ENCODE results near the gene CACNB4.
"Not testable (repeated sequence)": the region's sequence is repeated elsewhere in the genome, so short reads cannot be mapped to it uniquely, and the experiment has no call there.

The CACNB4 gene

DNA sequence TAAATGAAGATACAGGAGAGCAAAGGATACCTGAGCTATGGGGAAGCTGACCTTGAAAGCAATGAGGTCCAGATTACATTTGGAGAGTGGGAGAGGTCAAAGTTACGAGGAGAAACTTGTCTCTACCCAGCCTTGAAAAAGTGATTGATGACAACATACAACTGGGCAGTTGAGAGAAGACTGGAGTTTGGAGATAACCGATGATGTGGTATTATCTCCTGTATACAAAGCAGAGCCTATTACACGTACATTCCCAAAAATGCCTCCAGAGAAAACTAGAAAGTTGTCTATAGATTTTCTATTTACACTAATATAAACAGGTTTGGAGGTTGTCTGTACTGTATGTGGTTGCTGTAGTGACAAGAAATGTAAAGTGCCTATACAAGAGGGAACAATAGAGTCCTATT is 299.0 kb downstream of the CACNB4 start:
- no peaks in the 10 kb centered on the region for H3K9me3 ChIP-seq
- no peak overlapping the region for H3K27ac ChIP-seq
- H3K4me1 ChIP-seq (ENCODE audit: control insufficient read depth in 1 of 2, insufficient read depth in 1 of 2, low read depth in 1 of 2, low read length in 1 of 2): no peaks in the 10 kb centered on the region
- H3K36me3 ChIP-seq: peaks cover 17% of the 10 kb centered on the region
- H3K4me3 ChIP-seq (ENCODE audit: low read depth in 1 of 2, low read length in 1 of 2): no peak overlapping the region
- no peaks in the 10 kb centered on the region for H3K27me3 ChIP-seq
- TF ChIP-seq, protein P1, sequence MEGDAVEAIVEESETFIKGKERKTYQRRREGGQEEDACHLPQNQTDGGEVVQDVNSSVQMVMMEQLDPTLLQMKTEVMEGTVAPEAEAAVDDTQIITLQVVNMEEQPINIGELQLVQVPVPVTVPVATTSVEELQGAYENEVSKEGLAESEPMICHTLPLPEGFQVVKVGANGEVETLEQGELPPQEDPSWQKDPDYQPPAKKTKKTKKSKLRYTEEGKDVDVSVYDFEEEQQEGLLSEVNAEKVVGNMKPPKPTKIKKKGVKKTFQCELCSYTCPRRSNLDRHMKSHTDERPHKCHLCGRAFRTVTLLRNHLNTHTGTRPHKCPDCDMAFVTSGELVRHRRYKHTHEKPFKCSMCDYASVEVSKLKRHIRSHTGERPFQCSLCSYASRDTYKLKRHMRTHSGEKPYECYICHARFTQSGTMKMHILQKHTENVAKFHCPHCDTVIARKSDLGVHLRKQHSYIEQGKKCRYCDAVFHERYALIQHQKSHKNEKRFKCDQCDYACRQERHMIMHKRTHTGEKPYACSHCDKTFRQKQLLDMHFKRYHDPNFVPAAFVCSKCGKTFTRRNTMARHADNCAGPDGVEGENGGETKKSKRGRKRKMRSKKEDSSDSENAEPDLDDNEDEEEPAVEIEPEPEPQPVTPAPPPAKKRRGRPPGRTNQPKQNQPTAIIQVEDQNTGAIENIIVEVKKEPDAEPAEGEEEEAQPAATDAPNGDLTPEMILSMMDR (IDR thresholded peaks at IDR 0.05): no peak

DNA sequence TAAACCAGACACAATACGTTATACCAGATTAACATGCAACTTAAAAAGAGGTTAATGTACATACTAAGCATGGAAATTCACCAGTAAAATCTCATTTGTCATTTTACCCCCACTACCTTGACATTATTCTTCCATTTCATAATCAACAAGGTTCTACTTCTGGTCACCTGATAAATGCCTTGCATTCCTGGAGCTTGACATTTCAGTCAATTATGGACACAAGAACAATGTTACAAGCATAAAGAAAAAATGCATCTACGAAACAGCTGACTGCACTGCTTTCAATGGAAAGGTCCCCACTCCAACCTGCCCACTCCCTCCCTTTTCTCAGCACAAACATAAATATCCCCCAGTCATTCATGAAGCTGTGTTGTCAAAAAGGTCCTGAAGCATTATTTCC is 302.1 kb downstream of the CACNB4 start:
- TF ChIP-seq, protein P1 (IDR thresholded peaks at IDR 0.05): no peak
- no peak overlapping the region for H3K27ac ChIP-seq
- no peak overlapping the region for H3K4me3 ChIP-seq (ENCODE audit: low read depth in 1 of 2, low read length in 1 of 2)
- H3K4me1 ChIP-seq (ENCODE audit: control insufficient read depth in 1 of 2, insufficient read depth in 1 of 2, low read depth in 1 of 2, low read length in 1 of 2): no peaks in the 10 kb centered on the region
- peaks cover 3% of the 10 kb centered on the region for H3K36me3 ChIP-seq
- H3K9me3 ChIP-seq: no peaks in the 10 kb centered on the region
- H3K27me3 ChIP-seq: no peaks in the 10 kb centered on the region

DNA sequence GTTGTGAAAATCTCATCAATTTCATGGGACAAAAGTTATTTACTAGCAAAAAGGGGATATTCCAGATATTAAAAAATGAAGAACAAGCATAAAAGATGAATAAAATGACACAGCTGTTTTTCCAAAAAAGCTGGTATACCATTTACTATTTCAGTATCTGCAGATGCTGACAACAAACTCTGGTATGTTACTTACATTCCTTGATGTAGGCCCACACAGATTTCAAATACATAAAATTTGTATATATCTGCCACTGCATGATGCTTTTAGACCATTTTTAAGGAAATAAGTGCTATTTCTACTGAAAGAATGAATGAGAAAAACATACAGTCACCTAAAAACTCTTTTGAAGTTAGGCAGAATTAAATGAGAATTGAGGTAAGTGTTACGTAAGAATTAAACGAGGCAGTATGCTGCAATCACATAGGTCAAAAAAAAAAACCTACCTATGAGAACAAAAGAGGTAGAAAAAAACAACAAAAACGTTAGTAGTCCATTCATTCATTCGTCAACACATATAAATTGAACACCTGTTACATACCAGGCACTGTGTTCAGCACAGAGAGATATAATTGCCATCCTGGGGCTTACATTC is 303.1 kb downstream of the CACNB4 start:
- Histone ChIP-seq H3K36me3 (no peaks in the 10 kb centered on the region), H3K9me3 (no peaks in the 10 kb centered on the region), H3K27me3 (no peaks in the 10 kb centered on the region), H3K27ac (no peak overlapping the region), H3K4me1 (ENCODE audit: control insufficient read depth in 1 of 2, insufficient read depth in 1 of 2, low read depth in 1 of 2, low read length in 1 of 2) (no peaks in the 10 kb centered on the region), H3K4me3 (ENCODE audit: low read depth in 1 of 2, low read length in 1 of 2) (no peak overlapping the region)
- TF ChIP-seq, protein P1 (IDR thresholded peaks at IDR 0.05): no peak

DNA sequence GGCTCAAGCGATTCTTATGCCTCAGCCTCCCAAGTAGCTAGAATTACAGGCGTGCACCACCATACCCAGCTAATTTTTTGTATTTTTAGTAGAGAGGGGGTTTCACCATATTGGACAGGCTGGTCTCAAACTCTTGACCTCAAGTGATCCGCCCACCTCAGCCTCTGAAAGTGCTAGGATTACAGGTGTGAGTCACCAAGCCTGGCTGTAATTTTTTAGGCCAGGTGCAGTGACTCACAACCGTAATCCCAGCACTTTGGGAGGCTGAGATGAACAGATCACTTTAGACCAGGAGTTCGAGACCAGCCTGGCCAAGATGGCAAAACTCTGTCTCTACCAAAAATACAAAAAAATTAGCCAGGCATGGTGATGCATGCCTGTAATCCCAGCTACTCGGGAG is 304.4 kb downstream of the CACNB4 start:
- not testable (repeated sequence) for H3K9me3 ChIP-seq; H3K4me1 ChIP-seq (ENCODE audit: control insufficient read depth in 1 of 2, insufficient read depth in 1 of 2, low read depth in 1 of 2, low read length in 1 of 2); H3K27ac ChIP-seq; H3K27me3 ChIP-seq; H3K36me3 ChIP-seq; H3K4me3 ChIP-seq (ENCODE audit: low read depth in 1 of 2, low read length in 1 of 2)

DNA sequence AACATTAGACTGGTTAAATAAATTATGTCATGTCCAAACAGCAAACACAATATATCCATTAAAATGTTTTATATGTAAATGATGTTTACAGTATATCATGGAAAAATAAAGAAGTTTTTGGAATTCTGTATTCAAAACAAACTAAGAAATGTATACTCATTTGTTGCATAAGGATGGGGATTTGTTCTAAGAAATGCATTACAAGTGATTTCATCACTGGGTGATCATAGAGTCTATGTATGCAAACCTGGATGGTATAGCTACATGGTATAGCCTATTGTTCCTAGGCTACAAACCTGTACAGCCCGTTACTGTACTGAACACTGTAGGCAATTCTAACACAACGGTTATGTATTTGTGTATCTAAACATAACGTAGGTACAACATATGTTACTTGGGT is 305.7 kb downstream of the CACNB4 start:
- Histone ChIP-seq H3K27ac (no peak overlapping the region), H3K36me3 (no peaks in the 10 kb centered on the region), H3K27me3 (no peaks in the 10 kb centered on the region), H3K4me3 (ENCODE audit: low read depth in 1 of 2, low read length in 1 of 2) (no peak overlapping the region), H3K9me3 (no peaks in the 10 kb centered on the region), H3K4me1 (ENCODE audit: control insufficient read depth in 1 of 2, insufficient read depth in 1 of 2, low read depth in 1 of 2, low read length in 1 of 2) (no peaks in the 10 kb centered on the region)
- TF ChIP-seq, protein P1 (IDR thresholded peaks at IDR 0.05): no peak

DNA sequence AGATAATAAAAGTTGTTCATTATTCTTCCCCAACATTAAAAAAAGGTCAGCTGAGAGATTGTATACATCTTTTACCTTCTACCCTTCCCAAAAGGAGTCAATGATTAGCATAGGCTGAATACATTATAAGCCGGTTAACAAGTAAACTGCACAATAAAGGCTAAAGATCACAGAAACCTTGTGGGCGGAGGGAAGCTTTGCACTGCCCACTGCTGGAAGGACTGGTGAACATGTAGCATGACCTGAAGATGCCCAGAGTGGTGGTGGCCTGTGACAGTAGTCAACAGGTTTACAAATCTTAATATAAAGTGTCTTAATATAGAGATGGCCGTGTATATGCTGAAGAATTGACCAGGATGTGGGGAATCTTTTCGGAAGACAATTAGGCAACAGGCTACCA is 306.3 kb downstream of the CACNB4 start:
- H3K9me3 ChIP-seq: no peaks in the 10 kb centered on the region
- H3K27ac ChIP-seq: no peak overlapping the region
- H3K27me3 ChIP-seq: no peaks in the 10 kb centered on the region
- H3K36me3 ChIP-seq: no peaks in the 10 kb centered on the region
- TF ChIP-seq, protein P1 (IDR thresholded peaks at IDR 0.05): no peak
- H3K4me1 ChIP-seq (ENCODE audit: control insufficient read depth in 1 of 2, insufficient read depth in 1 of 2, low read depth in 1 of 2, low read length in 1 of 2): no peaks in the 10 kb centered on the region
- H3K4me3 ChIP-seq (ENCODE audit: low read depth in 1 of 2, low read length in 1 of 2): no peak overlapping the region

Measured in neutrophil (primary cell).